Astrocyte of the cerebellum (primary cell): ENCODE data around the gene SUCO.

Experiments
- DNase-seq: peaks from one replicate; pipeline ENCODE4 v3.0.0-alpha.2; 2011; ENCODE audit warnings: low read depth
- H3K4me3 ChIP-seq: 2 replicates; pipeline ENCODE4 v1.5.1; 2011; ENCODE audit warnings: mild to moderate bottlenecking, low read depth, low read length, moderate library complexity
- in situ Hi-C: cut with HindIII; loops from 2 replicates; pipeline ENCODE4 v1.10.0; 2017; ENCODE audit warnings: low sequenced_read_pairs
- TF ChIP-seq, protein P1 (sequence below): IDR thresholded peaks from 2 replicates; pipeline ENCODE4 v1.5.1; 2012; ENCODE audit warnings: low read length, low read depth, moderate library complexity, mild to moderate bottlenecking; ENCODE audit errors: missing control alignments

SUCO gene

DNA sequence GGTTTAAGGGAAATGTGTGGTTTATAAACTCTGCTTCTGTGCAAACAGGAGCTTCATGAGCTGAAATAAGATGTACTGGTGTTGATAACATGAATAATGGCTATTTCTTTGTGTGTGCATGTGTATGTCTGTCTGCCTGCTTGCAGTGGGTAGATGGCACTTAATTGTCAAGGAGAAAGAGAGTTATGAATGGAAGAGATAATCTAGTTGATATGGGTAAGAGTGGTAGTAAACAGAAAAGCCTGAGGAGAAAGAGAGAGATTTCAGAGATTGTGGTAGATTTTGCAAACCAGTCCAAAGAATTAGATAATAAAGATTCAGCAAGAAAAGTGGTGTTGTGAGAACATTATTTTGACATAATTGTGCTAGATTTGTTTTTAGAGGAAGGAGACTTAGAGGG is 7.7 kb downstream of the SUCO start:
- TF ChIP-seq, protein P1, sequence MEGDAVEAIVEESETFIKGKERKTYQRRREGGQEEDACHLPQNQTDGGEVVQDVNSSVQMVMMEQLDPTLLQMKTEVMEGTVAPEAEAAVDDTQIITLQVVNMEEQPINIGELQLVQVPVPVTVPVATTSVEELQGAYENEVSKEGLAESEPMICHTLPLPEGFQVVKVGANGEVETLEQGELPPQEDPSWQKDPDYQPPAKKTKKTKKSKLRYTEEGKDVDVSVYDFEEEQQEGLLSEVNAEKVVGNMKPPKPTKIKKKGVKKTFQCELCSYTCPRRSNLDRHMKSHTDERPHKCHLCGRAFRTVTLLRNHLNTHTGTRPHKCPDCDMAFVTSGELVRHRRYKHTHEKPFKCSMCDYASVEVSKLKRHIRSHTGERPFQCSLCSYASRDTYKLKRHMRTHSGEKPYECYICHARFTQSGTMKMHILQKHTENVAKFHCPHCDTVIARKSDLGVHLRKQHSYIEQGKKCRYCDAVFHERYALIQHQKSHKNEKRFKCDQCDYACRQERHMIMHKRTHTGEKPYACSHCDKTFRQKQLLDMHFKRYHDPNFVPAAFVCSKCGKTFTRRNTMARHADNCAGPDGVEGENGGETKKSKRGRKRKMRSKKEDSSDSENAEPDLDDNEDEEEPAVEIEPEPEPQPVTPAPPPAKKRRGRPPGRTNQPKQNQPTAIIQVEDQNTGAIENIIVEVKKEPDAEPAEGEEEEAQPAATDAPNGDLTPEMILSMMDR: no peak
- in situ Hi-C loops: no loop called here
- DNase-seq: no peak
- H3K4me3 ChIP-seq: no peak overlapping the region

DNA sequence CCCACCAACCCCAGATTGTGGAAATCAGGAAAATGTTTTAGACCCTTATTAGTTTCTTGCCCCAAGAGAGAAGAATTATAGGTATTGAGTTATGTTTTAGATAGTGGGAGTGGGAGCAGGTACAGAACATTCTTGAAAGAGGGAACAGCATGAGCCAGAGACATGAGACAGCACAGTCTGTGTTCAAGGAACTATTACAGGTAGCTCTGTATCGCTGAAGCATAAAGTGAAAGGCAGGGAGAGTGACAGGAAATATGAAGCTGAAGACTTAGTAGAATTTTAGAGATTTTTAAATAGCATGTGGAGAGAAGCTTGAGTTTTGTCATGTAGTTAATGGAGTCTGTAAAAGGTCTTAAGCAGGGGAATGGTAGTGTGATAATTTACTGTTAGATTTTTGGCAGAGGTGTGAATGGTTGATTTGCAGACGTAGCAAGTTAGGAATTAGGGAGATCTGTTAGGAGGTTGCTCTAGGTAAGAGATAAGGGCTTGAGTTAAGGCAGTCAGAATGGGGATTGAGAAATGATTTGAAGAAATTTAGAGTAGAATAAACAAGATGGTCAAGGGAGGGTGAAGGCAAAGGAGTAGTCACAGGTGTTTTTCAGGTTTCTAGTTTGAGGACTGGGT is 11.6 kb downstream of the SUCO start:
- H3K4me3 ChIP-seq: no peak overlapping the region
- no peak for DNase-seq
- in situ Hi-C loops: no loop called here
- TF ChIP-seq, protein P1: no peak

DNA sequence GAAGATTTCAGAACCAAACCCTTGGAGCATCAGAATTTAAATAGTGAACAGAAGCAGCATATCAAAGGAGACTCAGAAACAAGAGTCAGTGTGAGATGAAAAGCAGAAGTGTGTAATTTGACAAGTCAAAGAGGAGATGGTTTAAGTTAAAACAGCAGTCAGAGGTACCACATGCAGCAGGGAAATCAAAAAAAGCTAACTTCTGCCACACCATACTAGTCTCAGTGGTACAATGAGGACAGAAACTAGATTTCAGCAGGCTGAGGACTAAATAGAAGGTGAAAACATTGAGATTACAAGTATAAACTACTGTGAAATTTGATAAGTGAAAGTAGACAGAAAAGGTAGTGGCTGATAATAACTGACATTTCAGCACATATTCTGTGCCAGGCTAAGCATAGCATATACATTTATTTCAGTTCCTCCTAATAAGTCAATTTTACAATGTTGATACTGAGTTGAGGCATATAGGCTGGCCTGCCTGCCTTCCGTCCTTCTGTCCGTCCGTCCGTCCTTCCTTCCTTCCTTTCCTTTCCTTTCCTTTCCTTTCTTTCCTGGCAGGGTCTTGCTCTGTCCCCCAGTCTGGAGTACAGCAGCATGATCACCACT is 12.6 kb downstream of the SUCO start:
- in situ Hi-C loops: no loop called here
- H3K4me3 ChIP-seq: no peak overlapping the region
- no peak for DNase-seq
- TF ChIP-seq, protein P1: no peak

DNA sequence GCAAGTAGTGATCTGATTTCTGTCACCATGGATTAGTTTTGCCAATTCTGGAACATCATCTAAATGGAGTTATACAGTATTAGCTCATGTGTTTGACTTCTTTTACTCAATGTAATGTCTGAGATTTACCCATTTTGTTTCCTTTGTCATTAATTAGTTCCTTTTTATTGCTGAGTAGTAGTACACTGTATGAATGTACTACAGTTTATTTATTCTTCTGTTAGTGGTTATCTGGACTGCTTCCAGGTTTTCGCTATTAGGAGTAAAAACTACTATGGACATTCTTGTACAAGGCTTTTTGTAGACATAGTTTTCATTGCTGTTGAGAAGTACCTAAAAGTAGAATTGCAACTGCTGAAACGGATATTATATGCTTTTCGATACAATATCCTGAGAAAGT is 14.1 kb downstream of the SUCO start:
- DNase-seq: no peak
- TF ChIP-seq, protein P1: no peak
- in situ Hi-C loops: no loop called here
- H3K4me3 ChIP-seq: no peak overlapping the region

DNA sequence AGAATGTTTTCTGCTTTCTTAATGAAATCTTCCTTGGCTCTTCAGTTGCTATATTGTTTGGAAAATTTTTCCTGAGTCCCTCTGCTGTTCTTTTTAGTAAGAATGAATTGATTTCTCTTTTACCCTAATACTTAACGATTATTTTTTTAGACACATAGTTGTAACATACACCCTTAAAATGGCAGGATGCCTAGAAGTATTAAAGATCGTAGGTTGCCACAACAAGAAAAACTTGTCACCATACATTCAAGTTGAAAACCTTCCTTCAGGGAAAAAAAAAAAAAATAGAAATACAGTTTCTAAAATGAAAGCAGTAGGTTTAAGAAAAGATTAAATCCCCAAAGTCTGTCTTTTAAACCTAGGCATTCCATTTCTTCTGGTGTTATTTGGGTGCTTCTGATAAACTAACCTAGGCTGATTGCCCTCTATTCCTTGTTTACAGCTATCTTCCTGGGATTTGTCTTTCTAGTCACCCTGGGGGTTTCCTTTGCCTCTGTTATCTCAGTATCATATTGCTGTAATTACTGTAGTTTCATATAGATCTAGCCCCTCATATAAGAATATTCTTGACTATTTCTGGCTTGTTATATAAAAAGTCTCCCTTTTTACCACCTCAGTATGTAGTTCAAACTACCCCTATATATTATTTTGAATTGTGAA is 16.8 kb downstream of the SUCO start:
- no peak for DNase-seq
- in situ Hi-C loops: no loop called here
- H3K4me3 ChIP-seq: no peak overlapping the region
- TF ChIP-seq, protein P1: no peak

DNA sequence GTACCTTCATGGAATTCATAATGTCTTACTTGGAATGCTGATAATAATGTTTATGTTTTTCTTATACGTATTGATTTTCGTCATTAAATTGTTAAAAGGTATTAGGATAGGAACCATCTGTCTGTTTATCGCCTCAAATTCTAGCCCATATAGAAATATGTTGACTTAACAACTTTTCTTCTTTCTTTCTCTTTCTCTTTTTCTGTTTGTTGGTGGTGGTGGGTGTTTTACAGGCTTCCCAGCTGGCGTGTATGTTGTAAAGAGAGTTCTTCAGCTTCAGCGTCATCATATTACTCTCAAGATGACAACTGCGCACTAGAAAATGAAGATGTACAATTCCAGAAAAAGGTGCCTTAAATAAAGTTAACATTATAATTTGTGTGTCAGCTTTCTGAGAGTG is 18.3 kb downstream of the SUCO start:
- TF ChIP-seq, protein P1: no peak
- DNase-seq: no peak
- in situ Hi-C loops: no loop called here
- no peak overlapping the region for H3K4me3 ChIP-seq
